OCI-LY3 (cell line): ENCODE results near the gene EPX.

ENCODE experiments used
- H2AFZ ChIP-seq: fragments of 200-600, 300-600 bp; shearing (Covaris generic); 2 replicates; pipeline ENCODE4 v1.6.0; 2014; ENCODE audit warnings: antibody characterized with exemption, low read depth, low read length
- H3K27ac ChIP-seq: fragments of 200-600, 300-600 bp; sonication (generic); 2 replicates; pipeline ENCODE4 v1.5.1; 2014; ENCODE audit warnings: mild to moderate bottlenecking, low read length, moderate library complexity, mixed read lengths
- H3K27me3 ChIP-seq: fragments of 200-600, 300-600 bp; sonication (generic); 2 replicates; pipeline ENCODE4 v1.6.1; 2014; ENCODE audit warnings: low read depth, low read length, mixed read lengths
- H3K36me3 ChIP-seq: fragments of 200-600, 300-600 bp; sonication (generic); replicated peaks from 2 replicates; pipeline ENCODE3; 2014; ENCODE audit warnings: low read depth, low read length, mixed read lengths
- H3K4me1 ChIP-seq: fragments of 300-600, 200-600 bp; sonication (generic); 2 replicates; pipeline ENCODE4 v1.6.1; 2014; ENCODE audit warnings: low read length, mixed read lengths
- H3K4me2 ChIP-seq: fragments of 200-600, 300-600 bp; sonication (generic); 2 replicates; pipeline ENCODE4 v1.6.1; 2014; ENCODE audit warnings: low read length, mixed read lengths
- H3K4me3 ChIP-seq: fragments of 300-600, 200-600 bp; sonication (generic); 2 replicates; pipeline ENCODE4 v1.5.1; 2014; ENCODE audit warnings: antibody characterized with exemption, mild to moderate bottlenecking, low read length, moderate library complexity
- H3K79me2 ChIP-seq: fragments of 300-600, 200-600 bp; shearing (Covaris generic); 2 replicates; pipeline ENCODE4 v1.6.1; 2014; ENCODE audit warnings: mild to moderate bottlenecking, low read length, mixed read lengths
- H3K9ac ChIP-seq: fragments of 300-600, 200-600 bp; shearing (Covaris generic); 2 replicates; pipeline ENCODE4 v1.6.0; 2014; ENCODE audit warnings: mild to moderate bottlenecking, low read length, moderate library complexity
- H3K9me3 ChIP-seq: fragments of 200-600, 300-600 bp; shearing (Covaris generic); 2 replicates; pipeline ENCODE4 v1.6.1; 2014; ENCODE audit warnings: low read length, mixed read lengths; ENCODE audit not compliant: insufficient read depth
- H4K20me1 ChIP-seq: fragments of 200-600, 300-600 bp; sonication (generic); 2 replicates; pipeline ENCODE4 v1.6.1; 2016; ENCODE audit warnings: low read length, mixed read lengths; ENCODE audit not compliant: insufficient read depth
- CTCF ChIP-seq: fragments of 200-600, 300-600 bp; sonication (generic); IDR thresholded peaks from 2 replicates; pipeline ENCODE4 v1.5.1; 2014; ENCODE audit warnings: antibody characterized with exemption, low read length, low read depth
- EZH2phosphoT487 ChIP-seq: fragments of 200-600 bp; shearing (Covaris generic); IDR thresholded peaks from 2 replicates; pipeline ENCODE4 v1.6.1; 2018; ENCODE audit warnings: antibody characterized with exemption, mixed run types, low read depth

EPX gene

GRCh38 chr17:58234512-58234911 is 42.0 kb downstream of the EPX start:
- H3K9ac ChIP-seq, result no peak overlapping the region
- H3K4me2 ChIP-seq, result no peak overlapping the region
- no peak overlapping the region for H3K4me3 ChIP-seq
- H3K36me3 ChIP-seq, result no peaks in the 10 kb centered on the region
- TF ChIP-seq CTCF (no peak), EZH2phosphoT487 (no peak)
- H2AFZ ChIP-seq, result no peak overlapping the region
- H3K9me3 ChIP-seq, result no peaks in the 10 kb centered on the region
- H4K20me1 ChIP-seq, result no peaks in the 10 kb centered on the region; the same call in 1 of the 2 replicates
- no peak overlapping the region for H3K27ac ChIP-seq
- peaks cover 64% of the 10 kb centered on the region for H3K27me3 ChIP-seq
- H3K4me1 ChIP-seq, result peaks cover 16% of the 10 kb centered on the region
- H3K79me2 ChIP-seq, result no peaks in the 10 kb centered on the region

DNA sequence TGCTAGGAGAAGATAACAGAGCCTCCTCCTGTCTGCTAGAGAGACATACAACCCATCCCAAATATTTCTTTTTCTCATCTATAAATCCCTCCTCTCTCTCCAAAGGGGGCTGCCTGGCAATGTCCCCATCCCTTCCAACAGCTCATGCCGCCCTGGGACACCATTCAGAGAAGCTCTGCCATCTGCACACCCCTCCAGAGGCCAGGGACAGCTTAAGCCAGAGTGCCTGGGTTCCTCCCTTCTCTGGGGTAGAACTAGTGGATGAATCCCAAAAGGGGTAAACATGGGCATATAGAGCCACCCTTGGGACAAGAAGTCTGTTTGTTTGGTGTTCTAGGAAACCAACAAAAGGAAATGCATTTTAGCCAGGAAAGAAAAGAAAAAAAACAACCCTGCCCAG is 43.3 kb downstream of the EPX start:
- H3K9me3 ChIP-seq, result no peaks in the 10 kb centered on the region
- H4K20me1 ChIP-seq, result no peaks in the 10 kb centered on the region; the same call in 1 of the 2 replicates
- TF ChIP-seq CTCF (no peak), EZH2phosphoT487 (no peak)
- H3K4me3 ChIP-seq, result no peak overlapping the region
- H3K27ac ChIP-seq, result no peak overlapping the region
- no peak overlapping the region for H3K9ac ChIP-seq
- H3K36me3 ChIP-seq, result no peaks in the 10 kb centered on the region
- H2AFZ ChIP-seq, result no peak overlapping the region
- H3K79me2 ChIP-seq, result no peaks in the 10 kb centered on the region
- peaks cover 71% of the 10 kb centered on the region for H3K27me3 ChIP-seq
- peaks cover 16% of the 10 kb centered on the region for H3K4me1 ChIP-seq
- no peak overlapping the region for H3K4me2 ChIP-seq

- H3K9ac ChIP-seq, result no peak overlapping the region
- H2AFZ ChIP-seq, result no peak overlapping the region
- H3K4me3 ChIP-seq, result no peak overlapping the region
- H3K27ac ChIP-seq, result no peak overlapping the region
- no peak overlapping the region for H3K4me2 ChIP-seq
- no peaks in the 10 kb centered on the region; the same call in 1 of the 2 replicates for H4K20me1 ChIP-seq
- no peaks in the 10 kb centered on the region for H3K36me3 ChIP-seq
- peaks cover 75% of the 10 kb centered on the region for H3K27me3 ChIP-seq
- TF ChIP-seq CTCF (no peak), EZH2phosphoT487 (no peak)
- no peaks in the 10 kb centered on the region for H3K79me2 ChIP-seq
- H3K4me1 ChIP-seq, result peaks cover 17% of the 10 kb centered on the region
- no peaks in the 10 kb centered on the region for H3K9me3 ChIP-seq
Observed at GRCh38 chr17:58236394-58236793, 43.9 kb downstream of the EPX start.

- Histone ChIP-seq H3K36me3 (no peaks in the 10 kb centered on the region), H3K9ac (no peak within 1 kb of the TSS), H3K27me3 (peaks cover 89% of the 10 kb centered on the region), H3K79me2 (no peaks in the 10 kb centered on the region), H4K20me1 (peaks cover 9% of the 10 kb centered on the region; the same call in 1 of the 2 replicates), H3K4me1 (peaks cover 21% of the 10 kb centered on the region), H2AFZ (no peak within 1 kb of the TSS), H3K4me2 (no peak within 1 kb of the TSS), H3K27ac (no peak within 1 kb of the TSS), H3K4me3 (no peak within 1 kb of the TSS), H3K9me3 (no peaks in the 10 kb centered on the region)
- TF ChIP-seq EZH2phosphoT487 (0 out of 2 replicates have a peak, but pooled peaks have one; percentile 8), CTCF (no peak)
Observed at GRCh38 chr17:58238147-58238634, 45.7 kb downstream of the EPX start, which contains the start of gene LPO. TSS of gene LPO (plus strand) at chr17:58238584. CDS start at chr17:58242980, 4,396 bp downstream.
